B cell (primary cell): ENCODE data around the gene PRTFDC1. TPM values are rescaled to one million over a fixed set of nuclear protein-coding genes. Genes with fewer than 3 reads are reported as not detected.

Experiments
- ATAC-seq: fragments of 200-7000 bp; cut with Tn5 transposase; one replicate; pipeline ENCODE4 v1.10.0; 2021; ENCODE audit warnings: low read depth, mild to moderate bottlenecking, moderate number of reproducible peaks, moderate library complexity
- CTCF ChIA-PET: fragments of 350-600 bp; sonication (Branson Sonifier 250); formaldehyde crosslinking; loops from one replicate; lab custom pipeline; 2021; ENCODE audit warnings: antibody characterized with exemption, inconsistent platforms; lab: Charles Lee
- POLR2A ChIA-PET: fragments of 350-600 bp; sonication (Branson Sonifier 250); formaldehyde crosslinking; loops from one replicate; lab custom pipeline; 2021; ENCODE audit warnings: antibody characterized with exemption; lab: Charles Lee
- DNase-seq: peaks from one replicate; pipeline ENCODE4 v3.0.0; 2013
- H2AFZ ChIP-seq: 2 replicates; pipeline ENCODE4 v1.6.1; 2012; ENCODE audit warnings: mild to moderate bottlenecking, low read depth, low read length; ENCODE audit not compliant: insufficient read depth, poor library complexity, severe bottlenecking
- H3K27ac ChIP-seq, 2 donors: 1 replicate in 1 of 2; 2 replicates in 1 of 2; pipeline ENCODE4 v1.5.1; 2012 to 2013; ENCODE audit warnings: low read length in 2 of 2, mild to moderate bottlenecking in 2 of 2, moderate library complexity in 1 of 2
- H3K27me3 ChIP-seq, 4 experiments: fragments of 200-600 bp in 1 of 4; sonication (generic) in 1 of 4; replicated peaks in 1 of 4; 1 replicate in 2 of 4; 2 replicates in 2 of 4; pipeline versions ENCODE4 v1.6.1 to v1.7.0; 2013 to 2016; ENCODE audit warnings: low read length in 3 of 4, mild to moderate bottlenecking in 2 of 4, mixed read lengths in 1 of 4, moderate library complexity in 1 of 4; ENCODE audit not compliant: insufficient read depth in 4 of 4, control insufficient read depth in 3 of 4; ENCODE audit errors: control extremely low read depth in 1 of 4
- H3K36me3 ChIP-seq, 2 experiments: replicated peaks in 1 of 2; 1 replicate in 1 of 2; 2 replicates in 1 of 2; pipeline versions ENCODE4 v1.6.1 to v1.7.1; 2013; ENCODE audit warnings: low read length in 1 of 2; ENCODE audit not compliant: insufficient read depth in 2 of 2, control insufficient read depth in 1 of 2; ENCODE audit errors: control extremely low read depth in 1 of 2, extremely low read depth in 1 of 2
- H3K4me1 ChIP-seq, 2 donors: fragments of 200-600 bp in 1 of 2; sonication (generic) in 1 of 2; 1 replicate in 1 of 2; 2 replicates in 1 of 2; pipeline versions ENCODE4 v1.5.1 to v1.6.1; 2013 to 2017; ENCODE audit warnings: low read length in 2 of 2; ENCODE audit not compliant: control insufficient read depth in 2 of 2, insufficient read depth in 2 of 2
- H3K4me2 ChIP-seq: replicated peaks from 2 replicates; pipeline ENCODE3; 2012; ENCODE audit warnings: mild to moderate bottlenecking, low read depth, low read length; ENCODE audit not compliant: poor library complexity, severe bottlenecking
- H3K4me3 ChIP-seq, 5 experiments: fragments of 200-600 bp in 1 of 5; sonication (generic) in 1 of 5; 1 replicate in 3 of 5; 2 replicates in 2 of 5; pipeline versions ENCODE4 v1.5.1 to v1.7.0; 2011 to 2016; ENCODE audit warnings: low read length in 4 of 5, mild to moderate bottlenecking in 4 of 5, low read depth in 2 of 5, control low read depth in 1 of 5, moderate library complexity in 1 of 5; ENCODE audit not compliant: insufficient read depth in 1 of 5; ENCODE audit errors: control extremely low read depth in 1 of 5, extremely low read depth in 1 of 5
- H3K79me2 ChIP-seq: fragments of 200-600 bp; sonication (generic); one replicate; pipeline ENCODE4 v1.6.0; 2016; ENCODE audit warnings: low read length; ENCODE audit not compliant: control insufficient read depth, insufficient read depth
- H3K9ac ChIP-seq: fragments of 200-600 bp; sonication (generic); 2 replicates; pipeline ENCODE4 v1.6.1; 2017; ENCODE audit warnings: mild to moderate bottlenecking, low read length, moderate library complexity
- H3K9me3 ChIP-seq, 3 donors: one replicate each; pipeline versions ENCODE4 v1.6.1 to v1.7.1; 2013; ENCODE audit warnings: low read length in 2 of 3; ENCODE audit not compliant: control insufficient read depth in 2 of 3, insufficient read depth in 1 of 3; ENCODE audit errors: control extremely low read depth in 1 of 3
- H4K20me1 ChIP-seq: 2 replicates; pipeline ENCODE4 v1.6.0; 2012; ENCODE audit warnings: mild to moderate bottlenecking, low read length; ENCODE audit not compliant: insufficient read depth, control insufficient read depth, poor library complexity, severe bottlenecking
- H3K27ac Mint-ChIP-seq: one replicate; pipeline ENCODE4 v1.8.0; 2021; ENCODE audit warnings: mixed read lengths
- H3K27me3 Mint-ChIP-seq: one replicate; pipeline ENCODE4 v1.8.0; 2021; ENCODE audit warnings: mixed read lengths
- H3K4me1 Mint-ChIP-seq: one replicate; pipeline ENCODE4 v1.8.0; 2021; ENCODE audit warnings: mixed read lengths
- H3K4me3 Mint-ChIP-seq: one replicate; pipeline ENCODE4 v1.8.0; 2021; ENCODE audit warnings: mixed read lengths
- H3K9me3 Mint-ChIP-seq: one replicate; pipeline ENCODE4 v1.8.0; 2022; ENCODE audit warnings: mixed read lengths; ENCODE audit not compliant: insufficient read depth
- CTCF ChIP-seq: fragments of 200-600 bp; IDR thresholded peaks from one replicate; pipeline ENCODE4 v1.8.0; 2022; ENCODE audit warnings: antibody characterized with exemption, mild to moderate bottlenecking
- EZH2 ChIP-seq: IDR thresholded peaks from 2 replicates; pipeline ENCODE4 v1.6.1; 2012; ENCODE audit warnings: borderline replicate concordance, low read depth, mild to moderate bottlenecking, moderate library complexity, low read length; ENCODE audit not compliant: insufficient read depth, poor library complexity, severe bottlenecking
- WGBS: methylation state at CpG from one replicate; pipeline ENCODE4 v1.1.5; 2013; ENCODE audit warnings: missing lambda C conversion rate; ENCODE audit not compliant: insufficient coverage; 5-methylcytosine and 5-hydroxymethylcytosine counted together
- intact Hi-C: fragments of 100-400 bp; cut with micrococcal nuclease; formaldehyde crosslinking; loops from one replicate; pipeline ENCODE4 v1.10.0; 2022
- polyA plus RNA-seq: library from polyadenylated mRNA; depleted of rRNA; stranded (reverse); fragments of >200 nt; gene quantifications from 2 replicates; pipeline ENCODE4 v1.2.3, GENCODE V29; 2012
- total RNA-seq, 2 donors: library from RNA; stranded (reverse); fragments of 120-200 nt in 1 of 2; gene quantifications; 1 replicate in 1 of 2; 2 replicates in 1 of 2; pipeline versions ENCODE4 v1.2.3 to v1.2.4, GENCODE V29; 2013 to 2022

Gene PRTFDC1
- total and polyA plus RNA-seq, 2 donors (not counting 1 experiment from before 2014, with no cell fraction given): 0.63 TPM; not detected in 1

- Histone ChIP-seq H3K4me3 (no peak overlapping the region), H3K27me3 (no peaks in the 10 kb centered on the region), H3K9ac (no peak overlapping the region), H3K79me2 (no peaks in the 10 kb centered on the region), H3K9me3 (peaks cover 0 to 6% (median 0%) of the 10 kb centered on the region in 3 donors), H3K4me1 (peaks cover 0 to 4% of the 10 kb centered on the region in 2 donors), H4K20me1 (no peaks in the 10 kb centered on the region), H3K4me2 (no peak overlapping the region), H3K36me3 (no peaks in the 10 kb centered on the region), H3K27ac (no peak overlapping the region), H2AFZ (no peak overlapping the region)
- 100% methylated on average over 2 of the region's 6 CpGs for WGBS
- Mint-ChIP-seq H3K9me3 (no peaks in the 10 kb centered on the region), H3K4me3 (no peak overlapping the region), H3K4me1 (peaks cover 6% of the 10 kb centered on the region), H3K27me3 (peaks cover 23% of the 10 kb centered on the region), H3K27ac (no peak overlapping the region)
- DNase-seq: no peak
- TF ChIP-seq CTCF (no peak), EZH2 (no peak)
- intact Hi-C loops: no loop called here
- ATAC-seq: no peak
- ChIA-PET POLR2A (no interaction called here), CTCF (no interaction called here)
These were observed 103.4 kb downstream of the PRTFDC1 start for GRCh38 chr10:24849051-24849450.

GRCh38 chr10:24848195-24848594 is 104.2 kb downstream of the PRTFDC1 start:
- TF ChIP-seq EZH2 (no peak), CTCF (no peak)
- H3K9me3 Mint-ChIP-seq: no peaks in the 10 kb centered on the region
- Histone ChIP-seq H3K36me3 (no peaks in the 10 kb centered on the region), H4K20me1 (no peaks in the 10 kb centered on the region), H3K27me3 (no peaks in the 10 kb centered on the region), H3K27ac (no peak overlapping the region), H3K79me2 (no peaks in the 10 kb centered on the region), H3K4me3 (no peak overlapping the region), H3K4me2 (no peak overlapping the region), H3K4me1 (peaks cover 0 to 4% of the 10 kb centered on the region in 2 donors), H3K9me3 (peaks cover 0 to 6% (median 0%) of the 10 kb centered on the region in 3 donors), H3K9ac (no peak overlapping the region), H2AFZ (no peak overlapping the region)
- peaks cover 23% of the 10 kb centered on the region for H3K27me3 Mint-ChIP-seq
- POLR2A ChIA-PET: no interaction called here
- intact Hi-C loops: no loop called here
- H3K4me3 Mint-ChIP-seq: no peak overlapping the region
- peaks cover 6% of the 10 kb centered on the region for H3K4me1 Mint-ChIP-seq
- CTCF ChIA-PET: no interaction called here
- no peak overlapping the region for H3K27ac Mint-ChIP-seq
- DNase-seq: no peak
- ATAC-seq: no peak
- no CpG with 5 or more reads among the region's 6 CpGs for WGBS
